NB4 (cell line): ENCODE data around the gene KARS1.
A peak's percentile ranks its signal among the peaks of the same experiment; 100 is the strongest.

Experiments
- DNase-seq: peaks from one replicate; pipeline ENCODE4 v3.0.0; 2010; ENCODE audit warnings: low read depth
- H3K4me3 ChIP-seq: one replicate; pipeline ENCODE4 v1.5.1; 2011; ENCODE audit warnings: mild to moderate bottlenecking, low read depth, low read length, moderate library complexity
- MYC ChIP-seq: IDR thresholded peaks from 2 replicates; pipeline ENCODE4 v1.6.1; 2011; ENCODE audit warnings: low read depth, low read length
- POLR2A ChIP-seq: IDR thresholded peaks from 2 replicates; pipeline ENCODE4 v1.6.1; 2011; ENCODE audit warnings: mild to moderate bottlenecking; ENCODE audit not compliant: insufficient read length; ENCODE audit errors: extremely low read depth
- TF ChIP-seq, protein P1 (sequence below): IDR thresholded peaks from 2 replicates; pipeline ENCODE4 v1.6.1; 2011; ENCODE audit warnings: low read depth, low read length
- TF ChIP-seq, protein P2 (sequence below): IDR thresholded peaks from one replicate; pipeline ENCODE4 v1.5.1; 2012; ENCODE audit warnings: low read depth, low read length

The KARS1 gene

DNA sequence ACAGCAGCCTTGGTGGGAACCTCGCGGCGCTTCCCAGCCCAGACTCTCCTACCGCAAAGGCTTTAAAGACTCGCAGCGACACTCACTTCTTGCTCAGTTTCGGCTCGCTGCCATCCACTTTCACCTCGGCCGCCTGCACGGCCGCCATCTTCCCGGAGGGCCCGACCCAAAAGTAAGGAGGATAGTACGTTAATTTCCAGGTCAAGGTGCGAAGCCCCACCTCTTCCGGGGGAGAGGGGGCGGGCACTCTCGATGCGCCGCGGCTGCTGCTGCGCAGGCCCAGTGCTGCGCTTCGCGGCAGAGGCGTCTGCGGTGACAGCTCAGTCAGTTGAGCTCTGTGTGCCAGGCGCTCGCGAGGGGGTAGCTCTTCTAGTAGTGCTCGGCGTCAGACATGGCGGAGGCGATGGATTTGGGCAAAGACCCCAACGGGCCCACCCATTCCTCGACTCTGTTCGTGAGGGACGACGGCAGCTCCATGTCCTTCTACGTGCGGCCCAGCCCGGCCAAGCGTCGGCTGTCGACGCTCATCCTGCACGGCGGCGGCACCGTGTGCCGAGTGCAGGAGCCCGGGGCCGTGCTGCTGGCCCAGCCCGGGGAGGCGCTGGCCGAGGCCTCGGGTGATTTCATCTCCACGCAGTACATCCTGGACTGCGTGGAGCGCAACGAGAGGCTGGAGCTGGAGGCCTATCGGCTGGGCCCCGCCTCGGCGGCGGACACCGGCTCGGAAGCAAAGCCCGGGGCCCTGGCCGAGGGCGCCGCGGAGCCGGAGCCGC lies at the start of gene KARS1, which contains the start of gene TERF2IP:
Gene KARS1 (minus strand): TSS at position 174 of the 773 bp plus-strand sequence. CDS start 26 bp downstream, at position 148.
Gene TERF2IP (plus strand): TSS at position 282 of the 773 bp plus-strand sequence. CDS start 110 bp downstream, at position 392.
- peak; percentile 96 for DNase-seq
- H3K4me3 ChIP-seq = peak within 1 kb of the TSS; percentile 97
- TF ChIP-seq, protein P1, sequence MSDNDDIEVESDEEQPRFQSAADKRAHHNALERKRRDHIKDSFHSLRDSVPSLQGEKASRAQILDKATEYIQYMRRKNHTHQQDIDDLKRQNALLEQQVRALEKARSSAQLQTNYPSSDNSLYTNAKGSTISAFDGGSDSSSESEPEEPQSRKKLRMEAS = peak; percentile 72
- TF ChIP-seq POLR2A (peak; percentile 97), MYC (peak; percentile 19; the same call in 1 of the 2 replicates)
- TF ChIP-seq, protein P2, sequence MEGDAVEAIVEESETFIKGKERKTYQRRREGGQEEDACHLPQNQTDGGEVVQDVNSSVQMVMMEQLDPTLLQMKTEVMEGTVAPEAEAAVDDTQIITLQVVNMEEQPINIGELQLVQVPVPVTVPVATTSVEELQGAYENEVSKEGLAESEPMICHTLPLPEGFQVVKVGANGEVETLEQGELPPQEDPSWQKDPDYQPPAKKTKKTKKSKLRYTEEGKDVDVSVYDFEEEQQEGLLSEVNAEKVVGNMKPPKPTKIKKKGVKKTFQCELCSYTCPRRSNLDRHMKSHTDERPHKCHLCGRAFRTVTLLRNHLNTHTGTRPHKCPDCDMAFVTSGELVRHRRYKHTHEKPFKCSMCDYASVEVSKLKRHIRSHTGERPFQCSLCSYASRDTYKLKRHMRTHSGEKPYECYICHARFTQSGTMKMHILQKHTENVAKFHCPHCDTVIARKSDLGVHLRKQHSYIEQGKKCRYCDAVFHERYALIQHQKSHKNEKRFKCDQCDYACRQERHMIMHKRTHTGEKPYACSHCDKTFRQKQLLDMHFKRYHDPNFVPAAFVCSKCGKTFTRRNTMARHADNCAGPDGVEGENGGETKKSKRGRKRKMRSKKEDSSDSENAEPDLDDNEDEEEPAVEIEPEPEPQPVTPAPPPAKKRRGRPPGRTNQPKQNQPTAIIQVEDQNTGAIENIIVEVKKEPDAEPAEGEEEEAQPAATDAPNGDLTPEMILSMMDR = no peak

DNA sequence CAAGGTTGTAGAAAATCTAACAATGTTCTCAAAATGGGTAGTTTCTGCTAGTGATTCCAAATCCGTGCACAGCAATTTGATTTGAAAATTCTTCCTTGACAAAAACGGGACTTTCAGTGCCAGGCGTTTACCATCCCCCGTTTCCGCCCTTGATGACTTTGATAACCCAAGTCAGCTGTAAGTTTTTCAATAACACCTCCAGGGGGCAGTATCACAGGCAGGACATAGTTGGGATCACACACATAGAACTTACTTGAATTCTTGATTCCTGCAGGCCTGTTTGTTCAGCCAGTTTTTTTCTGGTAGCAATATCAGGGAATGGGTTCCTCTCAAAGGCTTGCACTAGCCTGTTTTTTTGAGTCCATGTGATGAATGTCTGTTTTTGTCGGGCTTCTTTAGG lies 48.2 kb upstream of the KARS1 start:
- TF ChIP-seq, protein P2 = no peak
- TF ChIP-seq, protein P1 = no peak
- no peak for TF ChIP-seq MYC

DNA sequence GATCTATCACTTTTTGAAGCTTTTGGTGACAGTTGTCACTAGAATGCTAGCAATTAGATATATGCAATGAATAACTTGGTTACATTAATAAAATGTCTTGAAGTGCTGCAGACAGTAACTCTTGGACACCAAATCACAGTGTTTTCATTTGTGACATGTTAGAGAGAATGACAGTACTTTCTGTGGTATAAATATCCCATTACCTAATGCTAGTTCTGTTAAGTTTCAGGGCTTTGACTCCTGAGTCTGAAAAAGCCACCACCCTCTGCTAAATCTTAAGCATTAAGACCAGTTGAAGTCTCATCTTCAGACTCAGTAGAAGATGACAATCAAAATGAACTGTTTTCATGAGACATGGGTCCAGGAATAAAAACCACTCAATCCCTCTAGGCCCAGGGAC lies 39.9 kb upstream of the KARS1 start:
- no peak overlapping the region for H3K4me3 ChIP-seq
- DNase-seq = no peak
- TF ChIP-seq, protein P1 = no peak
- no peak for TF ChIP-seq POLR2A
- no peak for TF ChIP-seq MYC
- TF ChIP-seq, protein P2 = no peak

More for the DNA sequence above, 48.2 kb upstream of the KARS1 start:
- H3K4me3 ChIP-seq = no peak overlapping the region
- peak; percentile 24 for DNase-seq

DNA sequence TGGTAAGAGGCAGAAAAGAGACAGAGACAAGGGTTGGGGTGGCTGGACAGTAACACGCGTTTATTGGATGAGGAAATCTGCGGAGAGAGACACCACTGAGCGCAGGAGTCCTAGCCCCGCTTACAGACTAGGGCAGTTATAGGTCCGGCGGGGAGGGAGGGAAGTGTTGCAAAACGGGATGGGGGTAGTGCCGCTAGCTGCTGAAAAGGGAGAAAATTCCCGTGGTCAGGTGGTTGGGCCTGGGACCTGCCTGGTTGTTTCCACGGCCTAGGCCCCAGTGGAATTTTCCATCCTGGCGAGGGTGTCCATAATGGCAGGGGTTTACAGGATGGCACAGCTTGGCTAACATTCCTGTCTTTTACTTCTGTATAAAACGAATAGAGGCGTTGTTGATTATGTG lies 34.8 kb upstream of the KARS1 start:
- DNase-seq = peak; percentile 54
- no peak overlapping the region for H3K4me3 ChIP-seq
- TF ChIP-seq POLR2A (no peak), MYC (no peak)
- TF ChIP-seq, protein P2 = no peak
- TF ChIP-seq, protein P1 = no peak

DNA sequence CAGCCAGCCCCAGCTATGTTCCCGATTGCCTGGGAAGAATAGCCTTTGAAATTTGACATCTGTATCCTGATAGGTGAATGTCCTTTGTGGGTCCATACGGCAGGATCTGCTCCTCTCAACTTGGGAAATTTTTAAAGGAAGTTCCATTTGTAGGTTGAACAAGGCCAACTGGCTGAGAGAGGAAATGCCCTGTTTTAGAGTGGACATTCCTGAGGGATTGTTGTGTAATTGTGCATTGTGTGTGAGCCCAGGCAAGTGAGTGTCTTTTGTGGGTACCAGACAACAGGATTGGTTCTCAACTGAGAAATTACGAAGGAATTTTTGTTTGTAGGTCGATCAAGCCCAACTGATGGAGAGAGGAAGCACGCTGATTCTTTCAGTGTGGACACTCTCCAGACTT lies 31.9 kb upstream of the KARS1 start:
- no peak overlapping the region for H3K4me3 ChIP-seq
- DNase-seq = no peak
- TF ChIP-seq MYC (no peak), POLR2A (no peak)
- TF ChIP-seq, protein P1 = no peak
- TF ChIP-seq, protein P2 = no peak
